ENCODE data around the gene OPHN1.

GRCh38 chrX:68363984-68364383 lies 69.3 kb downstream of the OPHN1 start:
- TF ChIP-seq TAF1 (IDR thresholded peaks at IDR 0.05; ENCODE audit: borderline replicate concordance, insufficient read depth, low read length): no peak
- TF ChIP-seq POLR2AphosphoS5 (IDR thresholded peaks at IDR 0.05; ENCODE audit: low read depth, low read length): no peak
